HG02588 (cell line): Measurements from ENCODE around the gene TMEM134.
"Not testable (repeated sequence)": the region's sequence is repeated elsewhere in the genome, so short reads cannot be mapped to it uniquely, and the experiment has no call there.

ENCODE experiments used
- ATAC-seq: cut with Tn5 transposase; IDR thresholded peaks from one replicate; pipeline ENCODE4 v1.9.1; 2021; ENCODE audit warnings: mild to moderate bottlenecking, moderate library complexity; ENCODE audit not compliant: unreplicated experiment

The TMEM134 gene, protein sequence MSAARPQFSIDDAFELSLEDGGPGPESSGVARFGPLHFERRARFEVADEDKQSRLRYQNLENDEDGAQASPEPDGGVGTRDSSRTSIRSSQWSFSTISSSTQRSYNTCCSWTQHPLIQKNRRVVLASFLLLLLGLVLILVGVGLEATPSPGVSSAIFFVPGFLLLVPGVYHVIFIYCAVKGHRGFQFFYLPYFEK

DNA sequence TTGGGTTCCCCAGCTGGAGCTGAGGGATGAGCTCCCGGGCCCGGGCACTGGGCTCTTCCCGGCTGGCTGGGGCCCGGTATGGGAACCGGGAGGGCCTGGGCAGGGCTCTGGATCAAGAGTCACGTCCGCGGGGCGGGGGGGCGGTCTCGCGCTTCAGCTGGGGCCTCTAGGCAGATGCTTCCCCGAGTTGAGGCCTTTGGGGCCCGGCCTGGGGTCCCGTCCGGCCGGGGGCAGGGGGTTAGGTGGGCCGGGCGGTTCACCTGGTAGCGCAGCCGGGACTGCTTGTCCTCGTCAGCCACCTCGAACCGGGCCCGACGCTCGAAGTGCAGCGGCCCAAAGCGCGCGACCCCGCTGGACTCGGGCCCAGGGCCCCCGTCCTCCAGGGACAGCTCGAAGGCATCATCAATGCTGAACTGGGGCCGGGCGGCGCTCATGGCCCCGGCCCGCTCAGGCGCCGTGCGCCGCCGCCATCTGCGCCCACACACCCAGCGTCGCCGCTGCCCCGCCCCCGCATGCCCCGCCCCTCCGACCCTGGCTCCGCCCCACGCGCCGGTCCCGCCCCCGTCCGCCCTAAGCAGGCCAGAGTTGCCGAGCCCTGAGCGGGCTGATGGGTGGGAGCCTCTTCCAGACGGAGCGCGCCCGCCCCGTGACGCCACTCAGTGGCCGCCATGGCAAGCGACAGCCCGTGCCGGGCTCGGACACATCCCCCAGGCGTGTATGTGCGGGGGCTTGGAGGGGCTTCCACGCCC, at the start of gene TMEM134:
TSS of gene TMEM134 (minus strand) at position 493 of the 749 bp plus-strand sequence. CDS start at position 434, 59 bp downstream.
- peak; percentile 68 for ATAC-seq

DNA sequence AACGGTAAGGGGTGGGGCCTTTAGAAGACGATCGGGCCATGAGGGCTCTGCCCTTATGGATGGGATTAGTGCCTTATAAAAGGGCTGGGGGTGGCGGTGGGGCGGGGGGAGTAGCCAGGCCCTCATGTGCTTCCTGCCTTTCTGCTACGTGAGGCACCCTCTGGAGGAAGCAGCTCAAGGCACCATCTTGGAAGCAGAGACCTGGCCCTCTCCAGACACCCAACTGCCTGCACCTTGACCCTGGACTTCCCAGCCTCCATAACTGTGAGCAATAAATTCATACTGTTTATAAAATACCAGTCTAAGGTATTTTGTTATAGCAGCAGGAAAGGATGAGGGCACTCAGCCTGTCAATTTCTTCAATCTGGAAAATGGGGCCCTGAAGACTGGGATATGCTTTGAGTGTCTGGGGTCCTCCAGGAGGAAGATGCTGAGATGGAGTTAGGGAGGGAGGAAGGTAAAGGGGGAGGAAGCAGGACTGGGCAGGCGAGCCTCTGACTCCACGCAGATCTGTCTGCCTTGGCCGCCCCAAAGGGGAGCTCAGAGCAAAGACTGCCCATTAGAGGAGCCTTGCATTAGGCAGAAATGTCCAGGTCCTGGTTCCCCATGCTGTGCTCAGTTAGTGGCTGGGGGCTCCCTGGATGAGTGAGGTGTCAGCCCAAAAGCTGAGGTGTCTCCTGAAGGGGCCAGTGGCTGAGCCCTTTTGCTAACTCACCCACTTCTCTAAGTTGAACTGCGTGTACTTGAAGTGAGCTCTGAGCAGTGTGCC, 48.9 kb upstream of the TMEM134 start:
- no peak for ATAC-seq

DNA sequence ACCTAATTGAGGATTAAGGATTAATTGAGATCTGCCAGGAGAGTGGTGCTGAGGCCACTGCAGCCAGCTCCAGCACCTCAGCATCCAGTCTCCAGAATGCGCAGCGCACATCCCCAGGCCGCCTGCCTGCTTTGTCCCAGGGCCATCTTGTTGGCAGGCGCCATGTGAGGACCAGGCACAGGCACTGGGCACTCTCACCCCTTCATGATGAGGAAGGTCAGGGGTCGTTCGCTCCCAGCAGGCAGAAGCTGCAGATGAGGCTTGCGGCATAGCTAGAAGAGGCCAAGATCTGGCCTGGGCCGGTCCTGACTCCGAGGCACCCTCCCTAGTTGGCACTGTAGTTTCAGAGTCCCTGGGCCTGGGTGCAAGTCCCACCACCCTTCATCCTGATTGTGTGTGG, 47.8 kb upstream of the TMEM134 start:
- no peak for ATAC-seq

DNA sequence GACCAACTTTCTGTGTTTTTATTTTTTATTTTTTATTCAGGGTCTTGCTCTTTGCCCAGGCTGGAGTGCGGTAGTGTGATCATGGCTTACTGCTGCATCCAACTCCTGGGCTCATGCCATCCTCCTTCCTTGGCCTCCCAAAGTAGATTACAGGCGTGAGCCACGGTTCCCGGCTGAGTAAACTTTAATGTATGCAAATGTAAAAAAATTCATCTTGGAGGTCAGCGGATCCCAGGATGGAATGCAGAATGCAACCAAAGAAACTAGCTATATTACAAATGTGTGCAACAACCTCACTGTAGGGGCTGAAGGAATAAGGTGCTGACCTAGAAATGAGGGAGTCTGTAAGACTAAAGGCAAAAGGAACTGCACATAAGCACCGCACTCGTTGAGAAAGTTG, 45.1 kb upstream of the TMEM134 start:
- ATAC-seq: no peak

DNA sequence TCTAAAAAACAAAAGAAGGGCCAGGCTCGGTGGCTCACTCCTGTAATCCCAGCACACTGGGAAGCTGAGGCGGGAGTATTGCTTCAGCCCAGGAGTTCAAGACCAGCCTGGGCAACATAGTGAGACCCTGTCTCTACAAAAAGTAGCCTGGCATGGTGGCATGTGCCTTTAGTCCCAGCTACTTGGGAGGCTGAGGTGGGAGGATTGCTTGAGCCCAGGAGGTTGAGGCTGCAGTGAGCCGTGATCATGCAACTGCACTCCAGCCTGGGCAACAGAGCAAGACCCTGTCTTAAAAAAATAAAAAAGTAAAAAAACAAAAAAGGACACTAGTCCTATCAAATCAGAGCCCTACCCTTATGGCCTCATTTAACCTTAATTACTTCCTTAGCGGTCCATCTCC, 42.5 kb upstream of the TMEM134 start:
- ATAC-seq: not testable (repeated sequence)

DNA sequence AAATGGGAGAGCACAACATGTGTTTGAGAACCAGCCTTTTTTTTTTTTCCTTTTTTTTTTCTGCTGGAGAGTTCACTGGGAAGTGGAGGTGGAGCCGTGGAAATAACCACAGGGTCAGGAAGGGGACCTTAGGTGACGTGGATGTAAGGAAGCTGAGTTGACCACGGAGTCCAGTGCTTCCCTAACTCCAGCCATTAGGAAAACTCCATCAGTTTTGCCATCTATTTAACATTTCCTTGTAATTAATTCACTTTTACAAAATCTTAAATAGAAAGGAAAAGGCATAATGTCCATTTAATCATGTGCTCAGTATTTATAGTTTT, 40.9 kb upstream of the TMEM134 start:
- no peak for ATAC-seq

DNA sequence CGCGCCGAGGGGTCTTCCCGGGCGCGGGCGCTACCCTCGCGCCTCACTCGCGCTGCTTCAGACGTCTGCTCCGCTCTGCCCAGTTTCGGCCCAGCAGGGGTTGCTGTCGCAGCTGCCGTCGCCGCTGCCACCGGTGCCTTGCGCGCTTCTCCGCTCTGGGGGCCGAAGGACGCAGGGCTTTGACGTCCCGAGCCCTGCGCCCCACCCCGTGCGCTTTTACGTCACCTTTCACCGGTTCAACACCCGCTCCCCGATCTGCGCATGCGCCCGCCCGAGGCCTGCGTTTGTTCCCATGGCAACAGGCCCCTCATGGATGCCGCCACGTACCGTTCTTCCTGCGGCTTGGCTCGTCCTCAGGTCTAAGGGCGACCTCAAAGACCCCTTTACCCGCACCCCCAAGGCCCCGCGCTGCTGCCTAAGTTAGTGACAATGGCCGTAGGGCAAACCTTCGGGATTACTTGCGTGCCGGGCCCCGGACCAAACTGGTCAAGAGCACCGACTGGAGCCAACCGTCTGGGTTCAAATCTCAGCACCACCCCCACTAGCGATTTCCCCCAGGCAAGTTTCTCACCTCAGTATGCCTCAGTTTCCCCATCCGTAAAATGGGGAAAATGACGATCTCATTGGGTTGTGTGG, 39.6 kb upstream of the TMEM134 start:
- peak; percentile 34 for ATAC-seq

DNA sequence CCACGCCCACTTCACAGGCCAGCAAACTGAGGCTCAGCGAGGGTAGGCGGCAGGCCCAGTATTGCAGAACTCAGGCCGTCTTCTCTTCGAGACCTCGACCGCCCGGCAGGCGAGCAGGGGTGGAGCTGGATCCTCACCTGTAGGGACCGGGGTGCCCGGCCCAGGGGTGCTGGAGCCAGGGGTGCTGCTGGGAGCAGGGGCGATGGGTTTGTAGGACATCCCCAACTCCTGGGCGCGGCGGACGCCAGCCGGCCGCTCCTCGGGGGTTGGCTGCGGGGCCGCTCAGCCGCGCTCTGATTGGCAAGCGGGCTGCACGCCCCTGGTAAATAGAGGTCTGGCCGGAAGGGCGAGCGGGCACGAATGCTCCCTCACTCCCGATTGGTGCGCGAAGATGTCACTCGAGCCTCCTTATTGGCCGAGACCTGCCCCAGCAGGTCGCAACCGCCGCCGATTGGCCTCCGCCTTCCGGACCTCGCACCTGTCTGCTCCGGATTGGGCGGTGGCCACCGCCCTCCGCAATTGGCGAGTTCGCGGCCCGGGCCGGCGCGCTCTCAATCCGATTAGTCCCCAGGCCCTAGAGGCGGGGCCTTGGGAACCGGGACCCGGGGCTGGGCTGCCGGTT, 38.9 kb upstream of the TMEM134 start, which contains the start of gene CDK2AP2:
TSS of gene CDK2AP2 (minus strand) at position 299 of the 622 bp plus-strand sequence. CDS start at position 219, 80 bp downstream.
- peak; percentile 67 for ATAC-seq

DNA sequence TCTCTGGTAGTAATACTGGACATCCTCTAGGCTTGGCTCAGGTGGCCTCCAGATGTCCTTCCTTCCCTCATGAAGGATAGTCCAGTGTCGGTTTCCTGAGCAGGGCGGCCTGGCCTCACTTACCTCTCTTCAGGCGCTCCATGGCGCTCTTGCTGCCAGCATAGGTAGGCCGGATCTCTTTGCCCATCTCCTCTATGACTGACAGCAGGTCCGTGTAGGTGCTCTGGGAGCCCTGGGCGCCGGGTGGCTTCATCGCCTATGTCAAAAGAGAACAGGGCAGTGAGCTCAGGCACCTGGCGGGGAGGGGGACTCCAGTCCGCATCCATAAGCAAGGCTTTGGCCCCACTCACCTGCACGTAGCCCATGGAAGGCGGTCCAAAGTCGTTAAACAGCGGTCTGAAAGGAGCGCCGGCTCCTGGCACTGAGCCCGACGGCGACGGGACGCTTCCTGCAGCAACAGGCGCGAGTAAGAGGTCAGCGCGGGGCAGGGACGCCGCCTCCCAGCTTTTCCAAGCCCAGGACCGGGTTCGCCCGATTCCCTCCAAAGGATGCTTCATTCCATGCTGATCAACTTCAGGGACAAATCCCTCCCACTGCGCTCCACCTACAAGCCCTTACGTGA, 38.3 kb upstream of the TMEM134 start:
- ATAC-seq: no peak

DNA sequence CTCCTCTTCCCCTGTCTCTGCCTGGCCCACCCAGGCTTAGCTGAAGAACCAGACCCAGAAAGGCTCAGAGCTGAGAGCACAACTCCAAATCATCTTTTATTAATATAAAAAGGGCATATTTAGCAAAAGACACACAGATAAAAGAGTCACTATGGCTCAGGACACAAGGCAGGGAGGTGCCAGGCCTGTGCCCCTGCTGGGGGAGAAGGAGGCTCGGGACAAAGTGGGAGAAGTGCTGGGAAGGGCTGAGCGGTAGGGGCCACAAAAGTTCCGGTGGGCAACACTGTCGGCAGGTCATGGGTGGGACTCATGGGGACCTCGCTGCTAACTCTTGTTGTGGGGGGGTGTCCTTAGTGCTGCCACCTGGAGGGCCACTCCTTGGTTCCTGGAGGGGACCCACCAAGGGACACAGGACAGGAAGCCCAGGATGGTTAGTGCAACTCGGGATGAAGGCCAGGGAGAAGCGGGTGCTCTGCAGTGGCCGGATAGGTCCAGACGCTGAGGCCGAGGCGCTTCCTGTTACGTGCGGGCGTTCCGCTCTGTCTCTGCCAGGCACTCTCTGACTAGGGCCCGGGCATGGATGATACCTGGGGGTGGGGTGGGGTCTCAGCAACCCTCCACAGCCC, 37.5 kb upstream of the TMEM134 start:
- no peak for ATAC-seq

DNA sequence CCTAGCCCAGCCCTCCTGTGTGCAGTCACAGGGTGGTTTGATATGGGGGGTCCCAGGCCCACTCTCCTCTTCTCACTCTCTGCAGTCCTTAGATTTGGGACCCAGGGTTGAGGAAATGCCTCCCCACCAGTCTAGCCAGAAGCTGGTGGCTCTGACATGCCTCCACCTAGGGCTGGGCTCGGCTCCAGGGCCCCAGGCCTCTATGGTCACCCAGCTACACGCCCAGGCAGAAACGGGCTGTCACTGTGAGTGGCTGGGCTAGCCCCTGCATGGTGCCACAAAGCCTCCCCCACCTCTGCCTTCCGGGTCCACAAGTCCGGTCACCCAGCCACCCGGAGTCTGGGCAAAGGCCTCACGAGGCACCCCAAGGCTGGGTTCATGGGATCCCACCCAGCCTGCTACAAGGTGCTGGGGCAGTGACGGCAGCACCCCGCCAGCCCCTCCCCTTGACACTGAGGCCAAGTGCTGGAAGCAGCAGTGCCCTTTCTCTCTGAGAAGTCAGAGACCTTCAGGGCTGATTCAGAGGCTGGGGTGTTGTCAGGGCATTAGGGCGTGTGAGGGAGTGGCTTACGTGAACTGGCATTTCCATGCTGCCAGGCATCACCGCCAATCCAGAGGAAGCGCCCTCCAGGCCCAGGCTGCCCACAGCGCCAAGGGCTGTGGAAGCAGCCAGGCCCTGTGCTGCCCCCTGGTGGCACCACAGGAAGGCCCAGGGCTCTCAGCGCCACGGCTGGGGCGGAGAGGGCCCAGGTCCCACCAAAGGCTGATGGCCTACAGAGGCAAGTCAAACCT, 36.8 kb upstream of the TMEM134 start:
- ATAC-seq: peak; percentile 23

DNA sequence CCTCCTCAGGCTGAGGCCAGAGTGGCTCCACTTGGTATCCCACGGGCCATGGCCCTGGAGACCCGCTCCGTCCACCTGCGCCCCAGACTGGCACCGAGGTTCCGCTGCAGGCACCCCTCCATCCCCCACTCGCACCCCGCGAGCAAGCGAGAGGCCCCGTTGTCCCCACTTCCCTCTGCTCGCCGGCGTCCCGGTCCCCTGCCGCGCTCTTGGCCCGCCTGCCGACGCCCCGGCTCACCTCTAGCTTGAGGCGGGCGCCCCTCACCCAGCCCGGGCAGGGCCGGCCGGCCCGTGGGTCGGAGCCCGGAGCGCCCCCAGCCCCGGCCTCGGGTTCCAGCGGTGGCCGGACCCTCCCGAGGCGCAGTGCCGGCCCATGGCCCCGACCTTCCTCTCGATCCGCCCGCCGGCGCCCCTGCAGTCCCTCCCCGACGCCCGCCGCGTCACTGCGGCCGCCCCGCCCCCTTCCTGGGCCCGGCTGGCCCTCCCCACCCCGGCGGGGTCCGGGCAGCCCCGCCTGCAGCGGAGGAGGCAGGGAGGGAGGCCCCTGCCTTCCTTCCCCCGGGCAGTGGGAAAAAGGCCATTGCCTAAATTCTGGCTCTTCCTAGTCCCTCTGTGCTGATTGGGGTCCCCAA, 36.0 kb upstream of the TMEM134 start, which contains the start of gene PITPNM1:
TSS of gene PITPNM1 (minus strand) at position 414 of the 632 bp plus-strand sequence. CDS start 1,183 bp downstream, outside the sequence.
- no peak for ATAC-seq

DNA sequence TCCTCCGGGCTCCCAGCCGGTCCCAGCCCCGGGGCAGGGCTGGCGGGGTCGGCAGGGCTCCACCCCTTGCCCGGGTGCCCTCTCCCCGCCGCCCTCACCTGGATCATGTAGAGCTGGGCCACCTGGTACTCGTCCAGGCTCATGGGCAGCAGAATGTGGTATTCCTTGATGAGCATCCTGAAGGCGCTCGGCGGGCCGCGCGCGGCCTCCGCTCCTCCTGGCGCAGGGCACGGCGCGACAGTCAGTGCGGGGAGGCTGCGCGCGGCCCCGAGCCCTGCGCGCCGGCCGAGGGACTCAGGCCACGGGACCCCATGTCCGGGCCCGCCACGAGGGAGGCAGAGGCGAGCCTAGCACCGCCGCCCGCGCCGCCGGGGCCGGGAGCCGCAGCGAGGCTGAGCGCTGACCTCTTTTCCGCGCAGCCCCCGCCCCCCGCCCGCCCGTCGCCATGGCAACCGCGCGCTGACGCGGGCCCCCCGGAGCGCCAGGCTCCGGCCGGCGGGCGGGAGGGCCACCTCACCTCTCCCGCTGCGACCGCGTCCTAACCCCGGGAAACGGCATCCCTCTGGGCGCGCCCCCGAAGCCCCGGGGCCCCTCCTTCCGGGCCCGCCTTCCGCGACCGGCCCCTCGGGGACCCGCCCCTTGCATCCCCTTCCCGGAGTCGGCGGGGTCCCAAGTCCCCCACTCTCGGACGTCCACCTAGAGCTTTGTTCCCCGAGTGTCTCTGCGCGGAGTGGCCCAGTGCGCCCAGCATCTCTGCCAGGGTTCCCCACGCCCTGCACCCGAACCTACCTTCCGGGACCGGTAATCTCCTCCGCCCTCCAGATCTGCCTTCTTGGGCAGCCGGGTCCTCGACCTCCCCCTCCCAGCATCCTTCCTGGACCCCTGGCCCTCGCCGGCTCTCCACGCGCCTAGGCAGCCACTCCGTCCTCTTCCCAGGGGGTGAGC, 35.2 kb upstream of the TMEM134 start:
- no peak for ATAC-seq

DNA sequence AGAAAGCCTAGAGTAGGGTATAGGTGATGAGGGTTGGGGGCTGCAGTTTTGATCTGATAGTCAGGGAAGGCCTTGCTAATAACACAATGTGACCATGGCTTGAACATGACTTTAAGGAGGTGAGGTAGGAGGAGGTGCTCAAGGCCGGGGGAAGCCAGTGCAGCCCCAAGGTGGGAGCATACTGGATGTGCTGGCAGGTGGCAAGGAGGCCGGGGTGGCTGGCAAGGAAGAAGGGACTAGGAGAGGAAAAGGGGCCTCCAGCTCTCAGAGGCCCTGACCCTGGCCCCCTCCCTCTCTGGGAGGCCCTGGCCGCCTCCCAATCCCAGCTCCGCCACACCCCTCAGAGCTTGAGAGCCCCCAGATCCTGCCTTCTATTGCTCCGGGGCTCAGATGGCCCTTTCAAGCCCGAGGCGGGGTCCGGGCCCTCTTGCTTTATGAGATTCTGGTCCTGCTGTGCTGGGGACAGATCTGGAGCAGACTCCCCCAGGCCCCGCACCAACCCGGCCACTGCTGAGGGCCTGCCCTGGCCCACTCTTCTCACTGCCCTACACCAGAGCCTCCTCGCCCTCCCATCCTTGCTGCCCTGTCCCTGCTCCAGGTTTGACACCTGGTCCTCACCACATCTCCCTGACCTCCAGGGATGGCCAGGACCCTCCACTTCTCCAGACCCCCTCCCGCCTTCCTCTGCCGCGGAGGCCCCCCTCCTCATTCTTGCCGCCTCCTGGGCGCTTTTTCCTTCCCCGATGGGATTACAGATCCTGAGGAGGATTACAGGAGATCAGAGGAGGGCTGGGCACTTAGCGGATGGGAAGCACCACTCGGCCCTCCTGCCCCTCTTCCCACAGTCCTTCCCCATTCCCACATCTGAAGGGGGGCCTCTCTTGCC, 34.3 kb upstream of the TMEM134 start:
- ATAC-seq: no peak

DNA sequence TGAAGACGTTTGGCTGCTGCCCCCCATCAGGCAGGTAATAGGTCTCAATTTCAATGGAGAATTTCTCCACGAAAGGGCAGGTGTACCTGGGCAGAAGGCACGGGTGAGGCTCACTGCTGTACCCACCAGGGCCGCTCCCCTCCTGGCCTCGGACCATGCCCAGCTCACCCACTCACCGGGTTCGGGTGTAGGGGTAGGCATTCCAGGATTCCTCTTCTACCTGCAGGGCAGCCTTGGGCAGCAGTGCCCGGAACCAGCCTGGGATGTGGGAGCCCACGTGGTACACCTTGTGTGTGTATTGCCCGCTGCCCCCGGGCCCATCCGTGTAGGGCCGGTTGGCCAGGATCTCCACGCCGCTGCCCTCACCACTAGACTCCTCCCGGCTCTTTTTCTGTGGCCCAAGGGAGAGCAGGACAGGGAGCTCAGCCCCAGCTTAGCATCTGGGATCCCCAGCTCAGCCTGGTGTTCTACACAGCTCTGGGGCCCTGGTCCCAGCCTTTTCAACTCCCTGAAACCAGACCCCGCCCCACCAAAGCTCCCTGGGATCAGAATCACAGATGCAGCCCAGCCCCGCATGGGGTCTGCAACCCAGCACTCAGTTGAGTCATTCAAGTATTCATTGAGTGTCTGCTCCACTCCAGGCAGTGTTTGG, 33.4 kb upstream of the TMEM134 start:
- ATAC-seq: no peak

DNA sequence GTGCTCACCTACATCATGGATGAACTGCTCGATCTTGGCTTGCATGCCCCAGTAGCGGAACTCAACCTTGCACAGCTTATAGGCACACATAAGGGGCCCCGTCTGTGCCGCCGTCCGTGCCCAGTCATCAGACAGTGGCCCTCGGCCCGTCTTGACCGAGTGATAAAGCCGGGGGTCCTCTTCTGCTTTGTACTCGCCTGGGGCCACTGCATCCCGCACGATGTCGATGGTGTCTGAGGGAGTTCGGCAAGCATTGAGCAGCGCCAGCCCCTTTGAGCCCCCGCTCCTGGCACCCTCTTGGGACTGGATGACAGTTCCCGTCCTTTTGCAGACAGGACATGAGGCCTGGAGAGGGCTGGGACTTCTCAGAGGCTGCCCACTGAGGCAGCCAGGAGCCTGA, 32.8 kb upstream of the TMEM134 start:
- no peak for ATAC-seq
